Hypothalamus (tissue), 51 donors: Measurements from ENCODE around the gene FGF12.

ENCODE experiments used
- DNase-seq, 51 donors: peaks; one replicate each; lab custom pipeline; 2025; lab: John Stamatoyannopoulos, UW

FGF12 gene

DNA sequence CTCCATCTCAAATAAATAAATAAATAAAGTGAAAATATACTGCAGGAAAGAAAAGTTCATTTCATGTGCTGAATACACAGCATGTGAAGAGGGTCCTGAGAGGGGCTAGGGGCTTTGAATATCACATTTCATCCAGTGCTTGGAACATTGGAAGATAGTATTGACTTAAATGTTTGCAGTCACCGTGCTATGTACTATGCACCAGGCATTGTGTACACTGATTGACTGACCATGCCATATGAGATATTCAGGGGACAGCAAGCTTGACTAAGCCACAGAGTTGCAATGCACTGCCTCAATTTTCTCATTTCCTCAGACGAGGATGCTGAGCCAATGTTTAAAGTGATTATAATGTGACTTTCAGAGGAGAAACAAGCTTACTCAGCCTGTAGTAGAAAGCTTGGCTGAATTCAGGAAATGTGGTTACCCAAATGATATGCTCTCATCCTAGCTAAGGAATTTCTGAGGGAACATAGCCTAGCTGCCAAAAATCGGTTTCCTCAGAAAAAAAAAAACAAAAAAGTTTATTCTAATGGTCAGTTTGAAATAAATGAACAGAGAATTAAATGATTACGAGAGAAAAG is 557.9 kb downstream of the FGF12 start:
- no peak for DNase-seq

DNA sequence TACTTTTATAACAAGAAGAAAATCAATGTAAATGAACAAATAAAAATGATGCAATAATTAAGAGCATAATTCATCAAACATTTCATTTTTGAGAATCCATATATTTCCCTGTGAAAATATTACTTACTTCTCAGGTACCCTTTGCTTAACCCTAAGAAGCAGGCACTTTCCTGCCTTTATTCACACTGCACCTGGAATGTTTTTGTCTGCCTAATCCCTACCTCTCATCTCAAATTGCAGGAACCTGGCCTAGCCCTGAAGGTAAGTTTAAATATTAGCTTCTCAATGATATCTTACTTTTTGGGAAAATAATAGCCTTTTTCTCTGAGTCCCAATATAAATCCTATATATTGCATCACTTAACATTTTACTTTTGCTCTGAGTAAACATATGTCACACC is 559.1 kb downstream of the FGF12 start:
- DNase-seq: no peak

DNA sequence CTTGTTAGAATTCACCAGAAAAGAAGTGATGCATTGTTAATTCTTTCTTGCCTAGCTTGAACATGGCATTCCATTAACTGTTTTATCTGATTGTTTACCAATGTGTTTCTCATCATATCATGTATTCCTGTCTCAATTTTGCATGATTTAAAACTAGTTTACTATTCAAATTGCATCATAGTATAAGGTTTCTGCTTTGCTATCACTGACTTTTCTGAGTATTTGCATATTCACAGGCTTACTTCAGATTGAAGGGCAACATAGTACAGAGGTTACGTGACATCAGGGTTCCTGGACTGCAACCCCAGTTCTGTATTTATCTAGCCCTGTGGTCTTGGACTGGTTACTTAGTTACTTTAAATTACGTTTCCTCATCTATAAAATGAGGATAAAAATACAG is 561.8 kb downstream of the FGF12 start:
- DNase-seq: no peak

- DNase-seq: no peak
These were observed 565.7 kb downstream of the FGF12 start for GRCh38 chr3:192161661-192162060.

DNA sequence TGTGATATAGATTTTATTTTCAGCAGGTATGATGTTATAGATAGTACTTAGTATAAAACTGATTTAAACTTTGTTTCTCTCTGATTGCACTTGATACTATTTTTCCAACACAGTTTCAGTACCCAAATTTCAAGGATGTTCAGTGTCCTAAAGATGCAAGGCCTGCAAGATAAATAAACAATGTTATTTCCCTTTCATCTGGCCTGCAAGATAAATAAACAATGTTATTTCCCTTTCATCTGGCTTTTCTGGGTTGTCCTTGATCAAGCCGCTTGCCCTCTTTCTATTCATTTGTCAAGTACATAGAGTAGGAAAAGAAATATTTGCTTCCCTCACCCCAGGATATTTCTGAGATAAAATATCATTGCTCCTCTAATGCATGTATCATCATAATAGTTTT is 571.0 kb downstream of the FGF12 start:
- DNase-seq: no peak

DNA sequence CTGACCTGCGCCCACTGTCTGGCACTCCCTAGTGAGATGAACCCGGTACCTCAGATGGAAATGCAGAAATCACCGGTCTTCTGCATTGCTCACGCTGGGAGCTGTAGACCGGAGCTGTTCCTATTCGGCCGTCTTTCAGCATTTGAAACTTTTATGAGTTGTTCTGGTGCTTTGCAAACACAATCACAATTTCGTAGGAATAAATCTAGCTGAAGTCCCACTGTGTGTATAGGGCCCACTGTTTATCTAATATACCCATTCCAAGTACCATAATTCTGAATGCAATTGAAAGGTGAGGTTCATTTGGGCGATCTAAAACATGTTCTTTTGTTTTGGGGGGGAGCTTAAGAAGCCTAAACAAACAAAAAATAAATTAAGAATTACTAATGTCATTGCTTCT is 572.1 kb downstream of the FGF12 start:
- no peak for DNase-seq

- DNase-seq: no peak
These were observed 594.1 kb downstream of the FGF12 start for GRCh38 chr3:192133271-192133670.

DNA sequence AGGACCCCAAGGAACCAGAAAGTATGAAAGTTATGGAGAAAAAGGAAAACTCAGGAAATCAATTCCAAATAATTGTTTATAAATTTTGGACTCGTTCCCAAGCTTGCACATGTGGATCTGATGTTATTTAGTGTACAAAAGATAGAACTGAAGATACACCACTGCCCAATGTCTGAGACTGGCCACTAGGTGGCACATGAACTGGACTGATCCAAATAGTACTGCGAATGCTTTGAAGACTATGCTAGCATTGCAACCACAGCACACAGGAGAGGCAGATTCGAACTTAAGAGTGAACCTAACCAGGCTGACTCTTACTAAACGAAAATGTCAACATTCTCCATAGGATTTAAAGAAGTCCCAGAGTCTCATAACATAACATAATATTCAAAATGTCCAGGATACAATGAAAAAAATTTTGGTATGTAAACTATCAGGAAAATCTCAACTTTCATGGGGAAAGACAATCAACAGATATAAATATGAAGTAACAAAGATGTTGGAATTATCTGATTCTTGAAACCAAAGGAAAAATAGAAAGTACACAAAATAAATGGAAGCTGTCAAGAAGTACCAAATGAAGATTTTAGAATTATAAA is 596.7 kb downstream of the FGF12 start:
- peak in 31 of 51 donors; percentile 0 to 59 (median 16) for DNase-seq

GRCh38 chr3:192129586-192129985 is 597.8 kb downstream of the FGF12 start:
- peak in 1 of 51 donors; percentile 11 for DNase-seq

DNA sequence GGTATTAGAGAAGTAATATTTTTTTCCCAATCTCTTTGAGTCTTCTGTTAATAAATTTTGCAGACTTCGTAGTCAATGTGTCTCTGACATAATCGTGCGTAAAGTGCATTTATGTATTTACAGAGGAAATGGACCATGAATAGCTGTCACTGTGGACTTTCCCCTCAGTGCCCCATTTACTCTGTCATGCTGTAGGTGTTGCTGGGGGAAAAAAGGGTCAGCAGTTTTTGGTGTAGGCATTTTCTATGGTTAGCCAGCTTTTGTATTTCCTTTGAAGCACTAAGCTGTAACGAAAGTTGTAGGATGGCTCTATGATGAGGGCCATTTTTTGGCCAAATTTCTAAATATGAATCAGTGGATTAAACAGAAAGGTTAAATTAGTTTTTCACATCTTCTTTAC is 598.4 kb downstream of the FGF12 start:
- no peak for DNase-seq

- DNase-seq: no peak
These were observed 599.3 kb downstream of the FGF12 start for GRCh38 chr3:192128060-192128459.

- no peak for DNase-seq
These were observed 604.3 kb downstream of the FGF12 start for GRCh38 chr3:192122832-192123594.

GRCh38 chr3:192121923-192122322 is 605.4 kb downstream of the FGF12 start:
- DNase-seq: no peak

DNA sequence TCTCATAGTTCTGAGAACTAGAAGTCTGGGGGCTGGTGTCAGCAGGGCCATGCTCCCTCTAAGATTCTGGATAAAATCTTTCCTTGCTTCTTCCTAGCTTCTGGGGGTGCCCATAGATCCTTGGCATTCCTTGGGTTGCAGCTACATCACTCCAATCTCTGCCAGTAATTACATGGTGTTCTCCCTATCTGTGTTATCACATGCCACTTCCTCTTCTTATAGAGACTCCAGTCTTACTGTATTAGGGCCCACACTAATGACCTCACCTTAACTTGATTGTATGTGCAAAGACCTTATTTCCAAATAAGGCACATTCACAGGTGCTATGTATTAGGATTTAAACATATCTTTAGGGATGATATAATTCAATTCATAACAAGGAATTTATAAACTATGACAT is 618.5 kb downstream of the FGF12 start:
- no peak for DNase-seq

- no peak for DNase-seq
These were observed 620.8 kb downstream of the FGF12 start for GRCh38 chr3:192106543-192106942.

DNA sequence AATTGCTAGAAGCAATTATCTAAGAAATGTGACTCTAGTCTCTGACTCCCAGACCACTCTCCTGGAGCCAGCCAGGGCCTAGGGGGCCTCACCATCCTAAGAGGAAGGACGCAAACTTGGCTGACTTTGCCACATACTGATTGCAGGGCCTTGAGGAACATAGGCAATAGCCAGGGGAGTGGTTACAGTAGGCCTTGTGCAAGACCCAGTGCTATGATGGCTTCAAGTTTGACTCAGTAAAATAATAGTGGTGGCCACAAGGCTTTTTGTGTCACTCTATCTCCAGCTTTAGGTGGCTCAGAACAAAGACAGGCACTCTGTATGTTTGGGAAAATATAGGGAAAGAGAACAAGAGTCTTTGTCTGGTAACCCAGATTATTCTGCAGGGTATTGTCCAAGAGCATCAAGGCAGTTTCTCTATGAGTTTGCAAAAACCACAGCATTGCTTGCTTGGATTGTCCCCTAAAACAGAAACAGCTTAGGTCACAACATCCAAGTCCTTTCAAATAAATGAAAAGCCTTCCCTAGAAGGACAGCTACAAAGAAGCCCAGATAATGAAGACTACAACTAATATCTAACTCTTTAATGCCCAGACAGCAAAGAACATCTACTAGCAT is 634.8 kb downstream of the FGF12 start:
- no peak for DNase-seq

DNA sequence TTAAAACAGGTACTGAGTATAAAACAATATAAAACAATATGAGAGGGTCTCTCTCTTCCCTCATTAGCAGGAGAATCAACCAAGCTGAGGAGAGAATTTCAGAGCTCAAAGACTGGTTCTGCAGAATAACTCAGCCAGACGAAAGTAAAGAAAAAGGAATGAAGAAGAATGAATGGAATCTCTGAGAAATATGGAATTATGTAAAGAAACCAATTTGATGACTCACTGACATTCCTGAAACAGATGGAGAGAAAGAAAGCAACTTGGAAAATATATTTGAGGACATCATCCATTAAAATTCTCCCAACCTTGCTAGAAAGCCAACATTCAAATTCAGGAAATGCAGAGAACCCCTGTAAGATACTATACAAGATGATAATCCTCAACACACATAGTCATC is 635.5 kb downstream of the FGF12 start:
- DNase-seq: no peak

DNA sequence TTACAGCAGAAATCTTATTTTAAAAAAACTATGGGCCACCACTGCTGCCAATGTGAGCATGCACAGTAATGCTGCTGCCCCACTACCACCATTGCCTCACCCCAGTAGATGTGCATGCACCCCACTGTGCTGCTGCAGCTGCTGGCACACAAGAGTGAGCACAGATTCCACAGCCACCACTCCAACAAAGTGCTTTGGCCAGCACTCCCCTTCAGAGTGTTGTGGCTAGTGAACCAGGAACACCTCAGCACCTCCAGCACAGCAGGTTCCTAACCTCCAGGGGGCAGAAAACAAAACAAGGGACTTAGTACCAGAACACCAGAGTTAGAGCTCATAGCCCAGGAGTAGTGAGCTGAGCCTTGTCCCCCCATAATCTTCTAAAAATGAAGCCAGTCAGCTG is 636.8 kb downstream of the FGF12 start:
- DNase-seq: no peak
